Fibroblast of peridontal ligament (primary cell): ENCODE results near the gene EPB41L1.

Source experiments
- DNase-seq: peaks from one replicate; pipeline ENCODE4 v3.0.0-alpha.2; 2010; ENCODE audit errors: extremely low read depth

EPB41L1 gene

DNA sequence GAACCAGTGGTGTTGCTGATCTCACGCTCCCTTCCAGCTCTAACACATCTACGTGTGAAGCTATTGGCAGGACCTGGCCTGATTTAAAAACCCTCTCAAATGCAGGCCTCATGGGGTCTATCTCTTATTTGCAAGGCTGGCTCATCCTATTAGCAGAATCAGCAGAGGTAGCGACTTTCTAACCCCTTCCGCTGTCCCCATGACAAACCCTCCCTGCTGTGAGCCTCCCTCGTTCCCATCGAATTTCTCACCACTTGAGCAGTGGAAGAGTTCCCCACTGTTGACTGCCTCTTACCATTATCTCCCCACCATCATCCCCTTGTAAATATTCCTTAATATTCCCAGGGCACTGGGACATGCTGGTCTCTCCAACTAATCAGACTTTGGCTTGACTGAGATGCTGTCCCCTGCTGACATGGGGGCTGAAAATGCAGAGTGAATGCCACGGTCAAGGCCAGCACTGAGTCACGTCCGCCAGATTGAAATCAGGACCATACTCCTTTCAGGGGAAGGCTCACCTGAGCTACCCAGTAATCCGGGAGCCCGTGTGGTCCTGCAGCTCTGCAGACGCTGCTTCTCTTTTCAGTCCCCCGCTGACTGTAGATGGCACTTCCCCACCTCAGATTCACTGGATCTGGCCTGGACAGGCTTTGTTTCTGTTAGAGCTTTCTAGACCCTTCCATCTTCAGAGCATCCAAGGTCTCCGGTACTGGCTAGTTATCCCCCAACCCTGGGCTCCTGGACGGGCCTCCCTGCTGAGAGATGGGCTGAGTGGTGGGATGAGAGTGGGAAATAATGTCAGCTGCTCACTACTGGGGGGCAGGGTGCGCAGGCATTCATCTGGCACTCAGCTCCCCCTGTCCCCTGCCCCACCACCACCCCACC lies 104.9 kb downstream of the EPB41L1 start:
- no peak for DNase-seq

DNA sequence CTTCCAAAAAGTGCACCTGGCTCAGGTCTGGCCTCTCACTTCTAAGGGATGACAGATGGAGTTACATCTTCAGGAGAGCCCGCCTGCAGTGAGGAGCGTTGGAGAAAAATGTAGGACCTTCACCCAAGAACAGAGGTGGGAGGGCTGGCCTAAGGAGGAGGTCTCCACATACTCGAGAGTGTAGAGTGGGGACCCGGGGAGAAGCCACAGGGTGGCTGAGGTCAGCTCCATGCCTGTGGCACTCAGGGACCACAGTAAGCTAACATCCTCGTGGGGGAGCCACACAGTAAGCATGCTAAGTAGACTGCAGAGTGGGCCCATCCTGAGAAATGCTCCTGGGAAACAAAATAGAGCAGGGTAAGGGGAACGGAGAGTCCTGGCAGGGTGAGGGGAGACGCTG lies 105.8 kb downstream of the EPB41L1 start:
- DNase-seq, result no peak

DNA sequence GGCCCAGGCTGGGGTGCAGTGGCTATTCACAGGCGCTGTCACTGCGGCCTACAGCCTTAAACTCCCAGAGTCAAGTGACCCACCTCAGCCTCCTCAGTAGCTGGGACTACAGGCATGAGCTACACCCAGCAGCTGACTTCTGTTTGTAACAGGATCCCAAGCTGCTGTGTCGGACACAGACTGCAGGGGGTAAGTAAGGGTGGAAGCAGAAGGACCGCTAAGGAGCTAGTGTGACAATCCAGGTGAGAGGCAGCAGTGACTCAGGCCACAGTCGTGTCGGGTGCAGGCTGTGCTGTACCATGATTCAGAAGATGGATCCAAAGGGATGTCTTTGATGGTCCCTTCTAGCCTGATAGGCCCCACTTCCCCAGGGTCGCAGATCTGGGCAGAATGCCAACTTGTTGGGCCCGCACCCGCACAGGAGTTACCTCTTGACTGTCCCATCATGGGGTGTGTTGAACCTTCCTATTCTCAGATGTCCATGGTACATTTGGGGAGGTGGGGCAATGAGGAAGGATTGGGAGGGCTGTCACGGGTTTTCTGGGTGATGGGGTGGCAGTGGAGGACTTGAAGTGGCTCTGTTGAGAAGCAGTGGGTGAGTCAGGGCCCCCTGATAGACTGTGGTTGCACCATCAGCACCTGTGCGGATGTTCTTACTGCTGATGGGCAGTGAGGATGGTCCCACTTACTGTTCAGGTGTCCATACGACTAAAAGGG lies 107.0 kb downstream of the EPB41L1 start:
- DNase-seq, result no peak

DNA sequence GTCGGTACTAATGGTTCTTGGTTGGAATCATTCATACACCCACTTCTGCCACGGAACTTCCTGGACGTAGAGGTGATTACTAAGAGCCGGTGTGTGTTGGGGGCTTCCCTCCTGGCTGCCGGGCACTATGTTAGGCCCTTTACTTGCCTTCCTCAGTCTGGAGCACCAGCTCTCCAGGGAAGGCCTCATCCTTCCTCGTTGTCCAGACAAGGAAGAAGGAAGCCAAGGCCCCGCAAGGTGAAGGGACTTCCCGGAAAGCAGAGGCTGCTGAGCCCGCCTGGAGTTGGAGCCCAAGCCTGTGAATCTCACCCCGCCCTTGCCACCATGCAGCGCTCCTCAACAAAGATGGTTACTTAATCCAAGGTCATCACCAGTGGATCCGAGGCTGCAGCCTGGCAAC lies 107.9 kb downstream of the EPB41L1 start:
- DNase-seq, result no peak

DNA sequence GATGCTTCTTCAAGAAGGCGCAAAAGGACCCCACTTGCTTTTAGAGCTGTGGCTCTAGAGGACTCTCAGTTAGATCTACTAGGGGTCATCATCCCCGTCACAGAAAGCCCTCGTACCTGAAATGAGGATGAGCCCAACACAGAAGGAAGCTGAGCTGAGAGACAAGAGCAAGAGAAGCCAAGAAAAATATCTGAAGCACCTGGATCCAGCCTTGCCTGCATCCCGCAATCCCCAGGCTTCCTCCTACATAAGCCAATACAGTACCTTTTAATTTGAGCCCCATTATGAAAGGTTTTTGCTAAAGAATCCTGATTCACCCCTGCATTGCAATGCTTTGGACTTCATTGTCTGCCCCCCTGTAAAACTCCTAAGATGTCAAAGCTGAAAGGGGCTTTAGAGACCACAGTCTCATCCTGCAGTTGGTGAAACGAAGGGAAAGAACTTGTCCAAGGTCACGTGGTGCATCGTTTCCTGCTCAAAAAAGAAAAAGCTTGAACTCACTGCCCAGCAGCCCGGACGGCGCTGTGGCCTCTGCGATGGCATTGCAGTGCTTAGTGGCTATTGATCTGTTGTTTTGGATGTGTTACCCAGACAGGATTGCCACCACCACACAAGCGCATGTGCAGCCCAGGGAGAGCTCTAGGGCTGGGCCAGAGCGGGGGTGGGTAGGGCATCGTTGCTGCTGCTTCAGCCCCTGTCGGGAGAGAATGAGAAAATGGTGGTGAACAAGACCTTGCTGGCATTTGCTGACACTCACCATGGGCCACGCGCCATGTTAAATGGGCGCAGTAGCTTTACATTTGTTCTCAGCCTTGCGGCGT lies 110.1 kb downstream of the EPB41L1 start:
- no peak for DNase-seq

DNA sequence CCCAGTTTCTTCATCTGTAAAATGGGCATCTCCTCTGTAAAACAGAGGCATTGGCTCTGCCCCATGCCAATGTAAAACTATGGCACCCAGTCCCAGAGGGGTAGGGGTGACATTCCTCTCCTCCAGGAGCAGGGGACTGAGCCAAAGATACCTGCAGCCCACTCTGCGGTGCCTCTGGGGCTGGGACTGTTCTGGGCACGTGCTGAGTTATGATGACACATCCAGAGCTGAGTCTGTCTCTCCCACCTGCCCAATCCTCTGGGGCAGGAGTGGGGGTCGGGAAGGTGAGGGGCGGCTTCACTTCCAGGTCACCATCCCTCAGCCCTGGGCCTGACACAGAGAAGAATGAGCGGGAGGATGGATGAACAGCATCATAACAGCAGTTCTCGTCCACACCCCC lies 111.6 kb downstream of the EPB41L1 start:
- no peak for DNase-seq

DNA sequence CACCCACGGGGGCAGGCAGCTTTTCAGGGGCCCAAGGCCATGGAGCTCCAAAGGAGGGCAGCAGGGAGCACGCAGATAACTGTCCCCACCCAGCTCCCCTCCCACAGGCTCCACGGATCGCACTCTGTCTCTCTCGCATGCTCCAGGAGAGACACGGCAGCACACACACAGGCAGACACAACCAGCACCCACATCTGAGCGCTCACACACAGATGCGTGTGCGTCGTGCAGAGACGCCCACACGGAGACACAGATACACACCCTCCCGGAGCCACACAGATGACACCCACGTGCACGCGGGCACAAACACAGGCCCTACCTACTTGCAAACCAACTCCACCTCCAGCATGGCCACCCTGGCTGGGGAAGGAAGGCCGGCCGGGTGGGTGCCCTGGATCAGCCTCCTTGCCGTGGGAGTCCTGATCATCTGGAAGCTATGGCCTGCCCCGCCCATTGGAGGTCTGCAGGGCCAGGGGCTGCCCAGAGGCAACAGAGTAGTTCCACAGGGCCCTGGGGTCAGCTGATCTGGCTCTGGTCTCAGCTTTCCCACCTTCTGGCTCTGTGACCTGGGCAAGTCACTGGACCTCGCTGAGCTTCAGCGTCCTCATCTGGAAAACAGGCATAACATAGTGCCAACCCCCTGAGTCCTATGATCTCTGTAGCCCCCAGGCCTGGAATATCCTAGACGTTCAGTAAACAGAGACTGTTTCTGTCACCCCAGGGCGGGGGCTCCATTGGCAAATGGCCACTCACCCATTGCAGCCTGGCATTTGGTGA lies 113.3 kb downstream of the EPB41L1 start:
- no peak for DNase-seq

DNA sequence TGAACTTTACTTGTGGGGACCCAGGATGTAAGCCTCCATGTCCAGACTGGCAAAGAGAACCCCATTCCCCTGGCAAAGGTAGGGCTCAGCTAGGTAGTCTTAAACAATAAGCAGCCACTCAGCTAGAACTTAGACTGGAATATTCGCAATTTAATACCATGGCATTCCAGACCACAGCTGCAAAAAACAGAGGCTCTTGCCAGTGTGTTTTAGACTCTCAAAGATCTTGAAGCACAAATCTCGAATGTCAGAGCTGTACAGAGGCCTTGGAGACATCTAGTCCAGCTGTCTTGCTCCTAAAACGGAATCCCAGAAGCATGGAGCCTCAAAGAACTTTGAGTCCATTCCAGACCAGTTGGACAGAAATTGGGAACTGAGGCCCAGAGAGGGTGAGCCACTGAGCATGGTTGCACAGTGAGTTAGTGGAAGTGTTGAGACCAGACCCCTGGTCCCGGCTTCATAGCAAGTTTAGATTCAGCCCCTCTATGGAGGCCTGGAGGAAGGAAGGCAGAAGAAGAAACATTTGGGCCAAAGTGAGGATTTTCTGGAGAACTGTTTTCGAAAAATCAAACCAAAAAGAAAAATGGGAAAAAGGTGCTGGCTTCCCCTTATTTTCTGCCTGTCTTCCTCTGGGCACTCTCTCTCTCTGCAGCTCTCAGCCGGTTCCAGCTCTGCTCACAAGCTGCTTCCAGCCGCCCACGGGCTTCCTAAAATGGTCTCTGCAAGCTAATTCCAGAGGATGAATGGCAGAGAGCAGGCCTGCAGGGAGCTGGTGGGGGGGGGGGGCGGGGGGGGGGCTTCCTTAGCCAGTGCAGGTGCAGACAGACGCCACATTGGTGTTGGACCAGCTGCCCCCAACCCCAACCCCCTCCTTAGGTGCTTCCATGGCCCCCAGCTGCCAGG lies 114.2 kb downstream of the EPB41L1 start:
- no peak for DNase-seq

DNA sequence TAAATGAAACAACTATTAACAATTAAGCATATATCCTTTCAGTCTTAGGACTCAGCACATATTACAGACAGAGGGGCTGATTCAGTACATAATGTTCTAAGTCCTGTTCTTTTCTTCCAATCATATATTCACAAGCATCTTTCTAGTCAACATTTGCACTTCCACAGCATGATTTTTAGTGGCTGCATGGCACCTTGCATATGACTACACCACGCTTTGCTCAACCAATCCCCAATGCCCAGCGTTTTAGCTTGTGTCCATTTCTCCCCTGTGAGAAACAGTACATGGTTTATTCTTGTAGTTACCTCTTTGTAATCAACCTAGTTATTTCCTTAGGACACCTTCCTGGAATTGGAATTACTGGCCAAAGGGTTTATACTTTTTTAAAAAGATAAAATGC lies 115.0 kb downstream of the EPB41L1 start:
- no peak for DNase-seq

DNA sequence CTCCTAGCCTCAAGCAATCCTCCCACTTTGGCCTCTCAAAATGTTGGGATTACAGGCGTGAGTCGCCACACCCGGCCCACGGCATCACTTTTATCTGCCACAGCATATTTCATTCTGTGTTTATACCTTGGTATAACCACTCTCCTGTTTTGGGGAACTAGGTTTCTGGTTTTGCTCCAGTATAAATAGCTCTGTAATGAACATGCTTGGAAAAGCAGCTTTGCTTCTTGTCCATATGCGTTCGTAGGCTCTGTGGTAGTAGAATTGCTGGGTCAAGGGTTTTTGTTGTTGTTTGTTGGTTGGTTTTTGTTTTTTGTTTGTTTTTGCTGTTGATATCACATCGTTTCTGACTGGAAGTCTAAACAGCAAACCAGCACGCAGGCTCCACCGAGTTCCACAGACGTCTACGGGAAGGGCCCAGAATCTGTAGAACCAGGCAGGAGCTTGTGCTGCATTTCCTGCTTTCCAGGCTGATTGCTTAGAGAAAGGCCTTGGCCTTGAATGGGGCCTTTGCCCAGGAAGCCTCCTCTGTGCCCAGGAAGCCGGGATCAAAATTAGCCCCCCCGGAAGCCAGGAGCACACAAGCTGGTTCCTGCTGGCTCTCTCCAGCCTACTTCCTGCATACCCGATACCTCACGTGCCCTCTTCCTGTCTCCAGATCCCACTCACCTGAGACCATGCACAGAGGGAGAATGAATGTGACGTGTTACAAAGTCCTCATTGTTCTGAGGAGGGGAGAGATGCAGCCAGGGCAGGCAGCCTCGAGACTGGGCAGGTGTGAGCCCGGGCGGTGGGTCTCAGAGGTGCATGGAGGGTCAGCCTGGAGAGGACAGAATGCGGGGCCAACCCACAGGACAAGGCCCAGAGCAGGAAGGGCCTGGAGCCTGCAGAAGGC lies 116.5 kb downstream of the EPB41L1 start:
- no peak for DNase-seq

DNA sequence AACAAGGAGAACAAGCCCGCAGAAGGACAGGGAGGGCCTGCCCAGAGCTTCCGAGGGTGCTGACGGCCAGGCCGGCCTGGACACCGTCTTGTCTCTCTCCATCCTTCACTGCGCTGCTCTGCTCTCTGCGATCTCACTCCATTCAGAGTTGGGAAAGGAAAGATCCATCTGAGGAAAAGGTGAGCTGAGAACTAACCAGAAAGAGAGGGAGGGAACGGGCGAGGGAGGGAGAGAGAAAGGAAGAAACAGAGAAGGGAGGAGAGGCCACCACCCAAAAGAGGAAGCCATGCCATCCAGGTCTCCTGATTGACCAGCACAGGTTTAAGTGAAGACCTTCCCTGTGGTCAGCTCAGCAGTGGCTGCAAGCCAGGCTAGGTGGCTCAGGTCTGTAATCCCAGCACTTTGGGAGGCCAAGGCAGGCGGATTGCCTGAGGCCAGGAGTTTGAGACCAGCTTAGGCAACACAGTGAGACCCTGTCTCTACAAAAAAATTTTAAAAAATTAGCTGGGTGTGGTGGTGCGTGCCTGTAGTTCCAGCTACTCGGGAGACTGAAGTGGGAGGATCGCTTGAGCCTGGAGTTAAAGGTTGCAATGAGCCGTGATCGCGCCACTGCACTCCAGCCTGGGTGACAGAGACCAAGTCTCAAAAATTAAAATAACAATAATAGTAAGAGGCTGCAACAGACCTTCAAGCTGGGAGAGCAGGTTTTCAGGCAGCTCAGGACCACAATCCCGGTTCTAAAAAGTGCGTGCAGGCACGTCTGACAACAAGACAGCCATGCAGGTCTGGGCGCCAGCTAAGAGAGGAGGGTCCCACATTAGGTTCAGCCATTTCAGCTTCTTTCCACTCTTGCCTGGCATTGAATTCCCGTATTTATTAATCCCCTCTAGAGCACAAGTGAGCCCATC lies 117.4 kb downstream of the EPB41L1 start:
- no peak for DNase-seq

DNA sequence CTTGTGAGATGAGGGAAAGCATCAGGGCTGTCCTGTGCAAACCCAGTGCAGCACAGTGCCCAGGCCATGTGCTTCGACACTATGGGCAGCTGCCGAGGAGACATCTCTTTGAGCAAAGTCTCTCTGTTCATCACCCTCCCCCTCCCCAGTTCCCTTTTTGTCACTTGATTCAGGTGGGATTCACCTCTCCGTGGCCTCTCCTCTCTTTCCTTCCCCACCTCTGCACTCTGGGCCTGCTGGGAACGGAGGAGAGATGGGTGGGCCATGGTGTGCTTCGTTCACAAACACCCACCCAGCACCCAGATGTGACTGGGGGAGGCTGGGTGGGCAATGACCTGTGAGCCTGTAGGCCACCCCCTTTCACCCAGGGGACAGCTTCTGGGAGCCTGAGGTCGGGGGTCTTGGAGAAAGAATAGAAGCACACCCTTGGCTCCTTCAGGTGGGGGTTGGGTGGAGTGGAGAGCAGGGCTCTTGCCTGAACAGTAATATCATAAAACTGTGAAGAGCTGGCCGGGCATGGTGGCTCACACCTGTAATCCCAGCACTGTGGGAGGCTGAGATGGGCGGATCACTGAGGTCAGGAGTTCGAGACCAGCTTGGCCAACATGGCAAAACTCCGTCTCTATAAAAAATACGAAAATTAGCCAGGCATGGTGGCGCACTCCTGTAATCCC lies 118.1 kb downstream of the EPB41L1 start:
- no peak for DNase-seq

DNA sequence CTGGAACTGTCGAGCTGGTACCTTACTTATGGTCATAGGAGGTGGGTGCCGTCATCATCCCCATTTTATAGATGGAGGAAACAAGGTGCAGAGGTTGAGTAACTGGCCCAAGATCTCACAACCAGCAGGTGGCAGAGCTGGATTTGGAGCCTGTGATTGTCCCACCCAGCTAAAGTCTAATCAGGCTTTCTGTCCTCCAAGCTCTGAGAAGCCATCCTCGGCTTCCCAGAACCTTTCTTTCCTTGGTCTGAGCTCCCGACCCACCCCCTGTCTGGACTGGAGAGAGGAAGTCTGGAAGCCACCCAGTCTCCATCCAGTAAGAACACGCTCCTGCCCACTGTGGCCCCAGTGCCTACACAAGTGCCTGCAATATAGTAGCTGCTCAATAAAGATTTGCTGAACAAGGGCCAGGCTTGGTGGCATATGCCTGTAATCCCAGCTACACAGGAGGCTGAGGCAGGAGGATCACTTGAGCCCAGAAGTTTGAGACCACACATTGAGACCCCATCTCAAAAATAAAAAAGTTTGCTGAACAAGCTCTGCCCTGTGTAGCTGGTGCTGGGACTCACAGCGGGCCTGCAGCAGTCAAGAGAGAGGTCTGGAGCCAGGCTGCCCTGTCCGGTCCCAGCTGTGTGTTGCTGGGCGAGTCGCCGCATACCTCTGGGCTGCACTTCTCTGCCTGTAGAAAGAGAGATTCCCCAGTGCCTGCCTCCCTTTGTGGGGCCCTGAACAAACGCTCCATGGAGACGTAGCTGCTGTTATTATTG lies 119.1 kb downstream of the EPB41L1 start:
- DNase-seq, result peak; percentile 25

DNA sequence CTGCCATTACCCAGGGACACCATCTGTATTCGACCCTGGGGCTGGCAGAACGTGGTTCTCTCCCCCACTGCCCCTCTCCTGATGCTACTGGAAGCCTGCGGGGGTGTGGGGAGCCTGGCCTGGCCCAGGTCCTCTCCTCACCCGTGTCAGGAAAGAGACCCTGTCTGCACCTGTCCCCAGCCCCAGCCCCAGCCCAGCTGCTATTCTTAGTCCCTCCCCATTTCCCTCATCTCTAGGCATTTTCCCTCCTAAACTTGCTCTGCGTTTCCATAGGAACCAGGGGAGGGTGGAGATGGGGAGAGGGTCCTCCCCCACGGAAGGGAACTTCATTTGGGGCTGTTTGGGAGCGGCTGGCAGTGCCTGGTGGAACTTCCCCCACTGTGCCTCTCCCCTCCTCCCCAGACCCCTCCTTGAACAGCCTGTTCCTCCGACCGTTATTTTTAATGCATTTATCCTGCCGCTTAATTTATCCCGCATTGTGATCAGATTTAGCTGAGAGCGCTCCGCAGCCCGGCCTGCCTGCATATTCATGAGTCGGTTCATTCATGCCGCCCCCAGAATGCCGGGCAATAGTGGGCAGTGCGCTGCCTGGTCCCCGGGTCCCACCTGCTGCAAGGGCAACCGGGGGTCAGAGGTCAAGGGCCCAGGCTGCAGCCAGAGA lies 119.8 kb downstream of the EPB41L1 start:
- DNase-seq, result no peak

DNA sequence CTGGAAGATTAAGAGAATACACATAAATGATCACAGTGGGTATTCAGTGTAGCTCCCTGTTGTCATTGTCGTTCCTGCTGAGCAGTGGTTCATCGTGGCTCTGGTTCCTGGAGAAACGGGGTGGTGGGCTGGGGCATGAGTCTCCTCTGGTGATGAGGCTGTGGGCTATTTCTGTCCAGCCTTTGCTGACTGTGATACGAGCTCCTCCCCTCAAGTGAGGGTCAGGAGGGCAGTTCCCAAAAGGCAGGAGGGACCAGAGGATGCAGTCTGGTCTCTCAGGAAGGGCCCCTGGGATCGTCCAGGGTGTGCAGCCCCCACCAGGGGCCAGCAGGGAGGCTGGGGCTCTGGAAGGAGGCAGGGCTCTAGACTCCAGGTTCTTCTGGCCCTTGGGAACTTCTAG lies 120.5 kb downstream of the EPB41L1 start:
- no peak for DNase-seq

DNA sequence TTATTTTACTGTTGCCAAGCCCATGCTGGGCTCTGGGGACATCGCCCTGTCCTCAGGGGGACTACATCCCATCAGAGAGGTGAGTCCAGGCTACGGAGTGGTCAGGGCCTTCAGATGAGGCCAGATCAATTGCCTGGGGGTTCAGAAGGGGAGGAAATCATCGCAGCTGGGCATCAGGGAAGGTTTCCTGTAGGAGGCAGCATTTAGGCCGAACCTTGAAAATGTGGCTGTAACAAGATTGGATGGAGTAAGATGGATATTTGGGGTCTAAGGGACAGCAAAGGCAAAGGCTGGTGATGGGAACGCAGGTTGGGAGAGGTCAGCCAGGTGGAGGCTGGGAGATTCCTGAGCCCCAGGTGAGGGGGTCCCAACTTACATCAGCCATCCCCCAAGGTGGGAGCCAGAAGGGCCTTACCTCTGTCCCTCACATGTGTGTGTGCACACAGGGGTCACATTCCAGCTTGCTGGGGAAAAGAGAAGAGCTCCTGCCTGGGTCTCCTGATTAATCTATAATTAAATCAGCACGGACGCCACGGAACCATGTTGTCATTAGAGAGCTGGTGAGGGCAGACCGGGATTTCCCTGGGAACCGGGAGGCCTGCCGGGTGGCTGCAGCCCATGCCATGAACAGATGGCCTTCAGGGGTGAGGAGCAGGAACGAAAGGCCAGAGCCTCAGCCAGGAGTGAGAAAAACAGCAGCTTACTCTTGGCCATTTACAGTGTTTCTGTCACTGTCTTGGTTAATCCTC lies 121.1 kb downstream of the EPB41L1 start:
- no peak for DNase-seq
